ENCODE data around the gene HNRNPA3. TPM values are rescaled to one million over a fixed set of nuclear protein-coding genes. Genes with fewer than 3 reads are reported as not detected.

HNRNPA3 gene
- total RNA-seq, 1 donor from 2014 or later = 47.5 TPM

GRCh38 chr2:177235855-177236437, 23.4 kb downstream of the HNRNPA3 start:
- peaks cover 6% of the 10 kb centered on the region for H3K36me3 ChIP-seq (ENCODE audit: control insufficient read depth, insufficient read depth, low read length)
- no peak for TF ChIP-seq CTCF (IDR thresholded peaks at IDR 0.05; ENCODE audit: insufficient read depth, low read length, poor library complexity, severe bottlenecking)
- H3K27me3 ChIP-seq (ENCODE audit: control insufficient read depth, insufficient read depth, low read length) = no peaks in the 10 kb centered on the region
- no peak for DNase-seq (ENCODE audit: low read depth)
- H3K4me3 ChIP-seq (ENCODE audit: low read depth, low read length) = no peak overlapping the region

- no peaks in the 10 kb centered on the region for H3K36me3 ChIP-seq (ENCODE audit: control insufficient read depth, insufficient read depth, low read length)
- H3K4me3 ChIP-seq (ENCODE audit: low read depth, low read length) = no peak overlapping the region
- DNase-seq (ENCODE audit: low read depth) = no peak
- H3K27me3 ChIP-seq (ENCODE audit: control insufficient read depth, insufficient read depth, low read length) = no peaks in the 10 kb centered on the region
- TF ChIP-seq CTCF (IDR thresholded peaks at IDR 0.05; ENCODE audit: insufficient read depth, low read length, poor library complexity, severe bottlenecking) = no peak
Observed at GRCh38 chr2:177237932-177238331, 25.3 kb downstream of the HNRNPA3 start.

GRCh38 chr2:177239053-177239452, 26.5 kb downstream of the HNRNPA3 start:
- no peaks in the 10 kb centered on the region for H3K27me3 ChIP-seq (ENCODE audit: control insufficient read depth, insufficient read depth, low read length)
- no peak for DNase-seq (ENCODE audit: low read depth)
- no peak overlapping the region for H3K4me3 ChIP-seq (ENCODE audit: low read depth, low read length)
- H3K36me3 ChIP-seq (ENCODE audit: control insufficient read depth, insufficient read depth, low read length) = no peaks in the 10 kb centered on the region
- no peak for TF ChIP-seq CTCF (IDR thresholded peaks at IDR 0.05; ENCODE audit: insufficient read depth, low read length, poor library complexity, severe bottlenecking)

GRCh38 chr2:177239932-177240630, 27.5 kb downstream of the HNRNPA3 start:
- Histone ChIP-seq H3K27me3 (ENCODE audit: control insufficient read depth, insufficient read depth, low read length) (no peaks in the 10 kb centered on the region), H3K36me3 (ENCODE audit: control insufficient read depth, insufficient read depth, low read length) (no peaks in the 10 kb centered on the region), H3K4me3 (ENCODE audit: low read depth, low read length) (no peak overlapping the region)
- DNase-seq (ENCODE audit: low read depth) = no peak
- TF ChIP-seq CTCF (IDR thresholded peaks at IDR 0.05; ENCODE audit: insufficient read depth, low read length, poor library complexity, severe bottlenecking) = no peak

GRCh38 chr2:177241711-177242120, 29.1 kb downstream of the HNRNPA3 start:
- no peak for DNase-seq (ENCODE audit: low read depth)
- Histone ChIP-seq H3K36me3 (ENCODE audit: control insufficient read depth, insufficient read depth, low read length) (no peaks in the 10 kb centered on the region), H3K27me3 (ENCODE audit: control insufficient read depth, insufficient read depth, low read length) (no peaks in the 10 kb centered on the region), H3K4me3 (ENCODE audit: low read depth, low read length) (no peak overlapping the region)
- no peak for TF ChIP-seq CTCF (IDR thresholded peaks at IDR 0.05; ENCODE audit: insufficient read depth, low read length, poor library complexity, severe bottlenecking)

All from kidney epithelial cell (primary cell).